K562 (cell line): ENCODE measurements around the gene NAIP.

Source experiments
- YY1 ChIP-seq, 3 experiments: IDR thresholded peaks; 2 replicates each; pipeline ENCODE4 v1.6.1; 2011; ENCODE audit warnings: low read length in 2 of 3, mild to moderate bottlenecking in 2 of 3, moderate library complexity in 2 of 3, borderline replicate concordance in 1 of 3, control low read depth in 1 of 3, low read depth in 1 of 3; ENCODE audit not compliant: insufficient read depth in 3 of 3, insufficient replicate concordance in 2 of 3, control insufficient read depth in 1 of 3, insufficient read length in 1 of 3; ENCODE audit errors: extremely low read depth in 1 of 3
- ZNF431 ChIP-seq: sonication (generic); formaldehyde crosslinking; IDR thresholded peaks from 2 replicates; pipeline ENCODE4 v1.8.0; 2022; ENCODE audit warnings: mild to moderate bottlenecking, missing genetic modification reagents

- TF ChIP-seq ZNF431 (CRISPR knock-in tag): no peak
- TF ChIP-seq YY1 (IDR thresholded peaks at IDR 0.05; ENCODE audit: borderline replicate concordance in 1 of 3, control insufficient read depth in 1 of 3, extremely low read depth in 1 of 3, insufficient read depth in 3 of 3, insufficient read length in 1 of 3, insufficient replicate concordance in 2 of 3, low read depth in 1 of 3, low read length in 2 of 3): no peak
Observed at GRCh38 chr5:71014176-71014575, 11.0 kb downstream of the NAIP start.
